ENCODE data around the gene ALDH7A1. TPM values are rescaled to one million over a fixed set of nuclear protein-coding genes. Genes with fewer than 3 reads are reported as not detected.
"Not testable (repeated sequence)": the region's sequence is repeated elsewhere in the genome, so short reads cannot be mapped to it uniquely, and the experiment has no call there.

Gene ALDH7A1
- total RNA-seq, 4 donors from 2014 or later, result 35.9 to 89.7 (median 48.2) TPM

GRCh38 chr5:126521130-126521529, 73.9 kb downstream of the ALDH7A1 start:
- no peak overlapping the region for H3K4me3 ChIP-seq
- H3K36me3 ChIP-seq, result no peaks in the 10 kb centered on the region
- H3K9me3 ChIP-seq, result no peaks in the 10 kb centered on the region
- intact Hi-C loops (cut with DNase I), result no loop called here
- peaks cover 0 to 79% (median 39%) of the 10 kb centered on the region in 3 donors for H3K4me1 ChIP-seq
- H3K27ac ChIP-seq, result peak overlapping the region; percentile 40 to 86 (median 72)
- DNase-seq, result no peak
- no peaks in the 10 kb centered on the region for H3K27me3 ChIP-seq
- TF ChIP-seq, protein P1, sequence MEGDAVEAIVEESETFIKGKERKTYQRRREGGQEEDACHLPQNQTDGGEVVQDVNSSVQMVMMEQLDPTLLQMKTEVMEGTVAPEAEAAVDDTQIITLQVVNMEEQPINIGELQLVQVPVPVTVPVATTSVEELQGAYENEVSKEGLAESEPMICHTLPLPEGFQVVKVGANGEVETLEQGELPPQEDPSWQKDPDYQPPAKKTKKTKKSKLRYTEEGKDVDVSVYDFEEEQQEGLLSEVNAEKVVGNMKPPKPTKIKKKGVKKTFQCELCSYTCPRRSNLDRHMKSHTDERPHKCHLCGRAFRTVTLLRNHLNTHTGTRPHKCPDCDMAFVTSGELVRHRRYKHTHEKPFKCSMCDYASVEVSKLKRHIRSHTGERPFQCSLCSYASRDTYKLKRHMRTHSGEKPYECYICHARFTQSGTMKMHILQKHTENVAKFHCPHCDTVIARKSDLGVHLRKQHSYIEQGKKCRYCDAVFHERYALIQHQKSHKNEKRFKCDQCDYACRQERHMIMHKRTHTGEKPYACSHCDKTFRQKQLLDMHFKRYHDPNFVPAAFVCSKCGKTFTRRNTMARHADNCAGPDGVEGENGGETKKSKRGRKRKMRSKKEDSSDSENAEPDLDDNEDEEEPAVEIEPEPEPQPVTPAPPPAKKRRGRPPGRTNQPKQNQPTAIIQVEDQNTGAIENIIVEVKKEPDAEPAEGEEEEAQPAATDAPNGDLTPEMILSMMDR (IDR thresholded peaks at IDR 0.05), result no peak
- TF ChIP-seq POLR2A (IDR thresholded peaks at IDR 0.05), result no peak

DNA sequence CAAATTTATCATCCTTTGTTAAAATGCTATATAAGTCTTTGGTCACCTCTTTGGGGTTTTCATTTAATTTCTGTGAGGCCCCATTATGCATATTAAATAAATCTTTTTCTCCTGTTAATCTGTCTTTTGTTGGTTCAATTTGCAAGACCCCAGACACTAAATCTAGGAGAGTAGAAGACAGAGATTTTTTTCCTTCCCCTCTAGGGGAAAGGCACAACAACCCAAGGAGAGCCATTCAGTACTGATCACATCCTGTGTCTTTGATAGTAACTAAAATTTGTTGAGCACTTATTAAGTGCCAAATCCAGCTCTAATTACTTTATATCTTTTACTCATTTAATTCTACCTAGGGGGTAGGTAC, 74.4 kb downstream of the ALDH7A1 start:
- Histone ChIP-seq H3K4me3 (no peak overlapping the region), H3K4me1 (peaks cover 0 to 75% (median 35%) of the 10 kb centered on the region in 3 donors), H3K27ac (peak overlapping the region; percentile 62 to 86 (median 84)), H3K27me3 (no peaks in the 10 kb centered on the region), H3K9me3 (no peaks in the 10 kb centered on the region), H3K36me3 (no peaks in the 10 kb centered on the region)
- TF ChIP-seq, protein P1 (IDR thresholded peaks at IDR 0.05), result no peak
- TF ChIP-seq POLR2A (IDR thresholded peaks at IDR 0.05), result no peak
- intact Hi-C loops (cut with DNase I), result no loop called here
- no peak for DNase-seq

DNA sequence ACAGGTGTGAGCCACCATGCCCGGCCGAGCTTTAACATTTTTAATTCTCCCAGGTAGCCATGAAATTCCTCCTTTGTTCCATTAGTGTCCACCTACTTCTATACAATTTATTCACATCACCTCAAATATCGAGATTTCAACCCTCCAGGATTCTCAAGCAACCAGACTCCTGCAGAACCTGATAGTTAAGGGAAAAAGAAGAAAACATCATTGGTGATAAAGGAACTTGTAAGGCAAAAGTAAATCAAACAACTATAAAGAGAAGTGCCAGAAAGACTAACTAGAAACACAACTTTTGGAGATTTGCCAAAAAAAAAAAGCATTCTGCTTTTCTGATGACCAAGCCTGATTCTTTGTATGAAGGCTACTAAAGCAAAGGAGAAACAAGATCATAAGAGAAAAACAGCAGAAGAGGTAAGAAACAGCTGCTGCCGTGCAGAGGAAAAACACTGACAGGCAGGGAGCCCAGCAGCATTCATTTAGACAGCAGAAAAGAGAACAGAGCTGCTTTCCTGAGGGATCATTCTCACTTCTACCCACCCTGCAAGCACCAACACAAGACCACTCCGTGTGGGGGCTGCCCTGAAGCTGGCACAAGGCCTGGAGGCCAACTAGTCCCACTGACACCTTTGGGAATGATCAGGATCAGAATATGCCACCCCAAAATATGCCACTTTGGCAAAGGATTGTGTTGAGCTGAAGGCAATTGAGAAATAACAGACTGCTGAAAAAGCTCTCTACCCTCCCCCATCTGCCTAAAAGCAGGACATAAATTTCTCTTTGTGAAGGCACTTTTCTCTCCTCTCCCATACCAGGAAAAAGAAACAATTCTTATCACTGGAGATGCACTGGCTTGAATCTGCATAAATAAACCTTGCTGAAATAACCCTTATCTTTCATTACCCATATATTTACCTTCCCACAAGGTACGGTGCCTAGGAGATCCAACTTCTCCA, 75.1 kb downstream of the ALDH7A1 start:
- no peaks in the 10 kb centered on the region for H3K27me3 ChIP-seq
- H3K27ac ChIP-seq, result peak overlapping the region; percentile 62 to 86 (median 84)
- intact Hi-C loops (cut with DNase I), result no loop called here
- no peak for DNase-seq
- H3K9me3 ChIP-seq, result no peaks in the 10 kb centered on the region
- H3K36me3 ChIP-seq, result no peaks in the 10 kb centered on the region
- 26 to 40% methylated on average over 6 of the region's 6 CpGs for WGBS, 2 donors
- TF ChIP-seq, protein P1 (IDR thresholded peaks at IDR 0.05), result no peak
- no peak for TF ChIP-seq POLR2A (IDR thresholded peaks at IDR 0.05)
- H3K4me1 ChIP-seq, result peaks cover 0 to 70% (median 31%) of the 10 kb centered on the region in 3 donors
- H3K4me3 ChIP-seq, result no peak overlapping the region

DNA sequence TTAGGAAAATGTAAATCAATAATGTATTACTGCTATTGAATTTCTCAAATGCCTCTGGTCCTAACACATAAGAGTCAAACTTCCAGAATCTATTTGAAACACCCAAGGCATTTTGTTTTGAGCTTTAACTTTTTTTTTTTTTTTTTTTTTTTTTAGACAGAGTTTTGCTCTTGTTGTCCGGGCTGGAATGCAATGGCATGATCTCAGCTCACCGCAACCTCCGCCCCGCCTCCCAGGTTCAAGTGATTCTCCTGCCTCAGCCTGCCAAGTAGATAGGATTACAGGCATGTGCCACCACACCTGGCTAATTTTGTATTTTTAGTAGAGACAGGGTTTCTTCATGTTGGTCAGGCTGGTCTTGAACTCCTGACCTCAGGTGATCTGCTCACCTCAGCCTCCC, 75.8 kb downstream of the ALDH7A1 start:
- intact Hi-C loops (cut with DNase I); H3K27me3 ChIP-seq; DNase-seq; H3K4me3 ChIP-seq; H3K36me3 ChIP-seq; H3K9me3 ChIP-seq: not testable (repeated sequence)
- 30 to 60% methylated on average over 4 of the region's 4 CpGs for WGBS, 2 donors
- peak overlapping the region; percentile 62 to 86 (median 78) for H3K27ac ChIP-seq
- peaks cover 0 to 63% (median 26%) of the 10 kb centered on the region in 3 donors for H3K4me1 ChIP-seq

- intact Hi-C loops (cut with DNase I), result no loop called here
- no peak for DNase-seq
- H3K4me1 ChIP-seq, result peaks cover 0 to 59% (median 23%) of the 10 kb centered on the region in 3 donors
- no peak overlapping the region for H3K4me3 ChIP-seq
- H3K27ac ChIP-seq, result no peak overlapping the region
- H3K27me3 ChIP-seq, result no peaks in the 10 kb centered on the region
- TF ChIP-seq, protein P1 (IDR thresholded peaks at IDR 0.05), result no peak
- no peak for TF ChIP-seq POLR2A (IDR thresholded peaks at IDR 0.05)
- H3K36me3 ChIP-seq, result no peaks in the 10 kb centered on the region
- H3K9me3 ChIP-seq, result no peaks in the 10 kb centered on the region
Measured at GRCh38 chr5:126516852-126517251, 78.2 kb downstream of the ALDH7A1 start.
